GM12872 (cell line): ENCODE data around the gene ARHGAP30.

Experiments used
- CTCF ChIP-seq: IDR thresholded peaks from 3 replicates; pipeline ENCODE4 v1.5.1; 2011; ENCODE audit warnings: low read depth, mild to moderate bottlenecking, low read length, moderate library complexity; ENCODE audit not compliant: insufficient read depth

Gene ARHGAP30

GRCh38 chr1:161047436-161048420 is 22.0 kb downstream of the ARHGAP30 start:
- TF ChIP-seq CTCF: no peak

GRCh38 chr1:161046605-161047228 is 23.0 kb downstream of the ARHGAP30 start:
- no peak for TF ChIP-seq CTCF

GRCh38 chr1:161045736-161046604 is 23.7 kb downstream of the ARHGAP30 start, which contains the start of gene USF1:
Gene USF1 (minus strand): TSS chr1:161045977. CDS start chr1:161043275, 2,702 bp downstream.
- TF ChIP-seq CTCF: no peak

GRCh38 chr1:161044908-161045735 is 24.6 kb downstream of the ARHGAP30 start:
- no peak for TF ChIP-seq CTCF

- no peak for TF ChIP-seq CTCF
These were observed 25.2 kb downstream of the ARHGAP30 start for GRCh38 chr1:161044535-161044907.

- TF ChIP-seq CTCF: no peak
These were observed 30.1 kb downstream of the ARHGAP30 start for GRCh38 chr1:161039546-161039945.
